Measurements from ENCODE around the gene CLDN18.

The CLDN18 gene

DNA sequence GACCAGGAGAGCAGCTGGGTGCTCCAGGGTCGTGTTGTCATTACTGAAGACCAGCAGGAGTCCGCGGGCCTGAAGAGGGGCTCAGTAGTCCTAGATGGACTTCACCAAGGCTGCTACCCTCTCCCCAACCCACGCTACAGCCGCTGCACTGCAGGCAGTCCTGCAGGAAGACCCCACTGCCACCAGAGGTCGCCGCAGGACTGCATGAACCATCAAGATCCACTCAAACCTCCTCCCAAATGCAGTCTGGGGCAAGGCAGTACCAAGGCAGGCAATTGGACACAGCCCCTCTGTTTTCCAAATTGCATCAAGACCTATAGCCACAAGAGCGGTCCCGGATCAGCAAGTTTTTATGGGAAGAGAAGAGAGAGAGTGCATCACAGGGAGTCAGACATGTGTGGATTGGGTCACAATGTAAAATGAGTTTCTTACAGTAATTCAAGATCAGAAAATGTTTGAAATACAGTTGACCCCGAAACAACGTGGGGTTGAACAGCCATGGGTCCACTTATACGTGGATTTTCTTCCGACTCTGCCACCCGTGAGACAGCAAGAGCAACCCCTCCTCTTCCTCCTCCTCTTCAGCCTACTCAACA, 58.7 kb downstream of the CLDN18 start:
- Histone ChIP-seq H2AFZ (ENCODE audit: low read length) (no peak overlapping the region), H3F3A (ENCODE audit: insufficient read depth, low read length) (no peaks in the 10 kb centered on the region), H3K27me3 (ENCODE audit: insufficient read depth, low read length) (no peaks in the 10 kb centered on the region), H3K4me3 (ENCODE audit: low read depth, low read length, poor library complexity, severe bottlenecking) (no peak overlapping the region), H3K9ac (ENCODE audit: low read length) (no peak overlapping the region), H3K4me2 (ENCODE audit: low read length) (no peak overlapping the region), H3K9me3 (ENCODE audit: low read length) (no peaks in the 10 kb centered on the region), H3K9me2 (ENCODE audit: low read depth, low read length) (no peaks in the 10 kb centered on the region), H3K36me3 (ENCODE audit: insufficient read depth, low read length) (no peaks in the 10 kb centered on the region), H3K4me1 (ENCODE audit: insufficient read depth, low read length, severe bottlenecking) (no peaks in the 10 kb centered on the region), H4K20me1 (ENCODE audit: insufficient read depth, low read length) (no peaks in the 10 kb centered on the region), H3K79me2 (ENCODE audit: insufficient read depth, low read length) (no peaks in the 10 kb centered on the region), H3K27ac (ENCODE audit: low read depth, low read length, poor library complexity, severe bottlenecking) (no peak overlapping the region)
- TF ChIP-seq, protein P1, sequence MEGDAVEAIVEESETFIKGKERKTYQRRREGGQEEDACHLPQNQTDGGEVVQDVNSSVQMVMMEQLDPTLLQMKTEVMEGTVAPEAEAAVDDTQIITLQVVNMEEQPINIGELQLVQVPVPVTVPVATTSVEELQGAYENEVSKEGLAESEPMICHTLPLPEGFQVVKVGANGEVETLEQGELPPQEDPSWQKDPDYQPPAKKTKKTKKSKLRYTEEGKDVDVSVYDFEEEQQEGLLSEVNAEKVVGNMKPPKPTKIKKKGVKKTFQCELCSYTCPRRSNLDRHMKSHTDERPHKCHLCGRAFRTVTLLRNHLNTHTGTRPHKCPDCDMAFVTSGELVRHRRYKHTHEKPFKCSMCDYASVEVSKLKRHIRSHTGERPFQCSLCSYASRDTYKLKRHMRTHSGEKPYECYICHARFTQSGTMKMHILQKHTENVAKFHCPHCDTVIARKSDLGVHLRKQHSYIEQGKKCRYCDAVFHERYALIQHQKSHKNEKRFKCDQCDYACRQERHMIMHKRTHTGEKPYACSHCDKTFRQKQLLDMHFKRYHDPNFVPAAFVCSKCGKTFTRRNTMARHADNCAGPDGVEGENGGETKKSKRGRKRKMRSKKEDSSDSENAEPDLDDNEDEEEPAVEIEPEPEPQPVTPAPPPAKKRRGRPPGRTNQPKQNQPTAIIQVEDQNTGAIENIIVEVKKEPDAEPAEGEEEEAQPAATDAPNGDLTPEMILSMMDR (IDR thresholded peaks at IDR 0.05; ENCODE audit: low read length): peak; percentile 99
- TF ChIP-seq EZH2 (IDR thresholded peaks at IDR 0.05; ENCODE audit: borderline replicate concordance, low read length): no peak

DNA sequence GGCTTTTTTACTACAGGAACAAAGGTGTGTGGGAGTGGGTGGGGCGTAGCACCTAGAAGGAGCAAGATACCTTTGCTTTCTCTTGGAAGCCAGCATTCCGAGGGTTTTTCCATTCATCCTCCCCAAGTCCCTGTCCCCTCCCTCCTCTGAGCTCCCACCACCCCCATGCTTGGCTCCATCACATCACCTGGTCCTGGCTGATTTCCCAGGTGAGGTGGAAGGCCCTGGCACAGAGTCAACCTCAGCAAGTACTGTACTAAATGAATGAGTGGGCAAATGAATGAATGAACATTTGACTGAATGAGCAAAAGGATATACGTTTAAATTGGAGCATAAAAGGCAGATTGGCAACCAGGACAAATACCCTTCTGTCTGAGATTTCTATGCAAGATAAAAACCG, 60.0 kb downstream of the CLDN18 start:
- Histone ChIP-seq H3K27ac (ENCODE audit: low read depth, low read length, poor library complexity, severe bottlenecking) (no peak overlapping the region), H3K4me3 (ENCODE audit: low read depth, low read length, poor library complexity, severe bottlenecking) (no peak overlapping the region), H3K9me2 (ENCODE audit: low read depth, low read length) (no peaks in the 10 kb centered on the region), H3K9me3 (ENCODE audit: low read length) (no peaks in the 10 kb centered on the region), H3K9ac (ENCODE audit: low read length) (no peak overlapping the region), H3K27me3 (ENCODE audit: insufficient read depth, low read length) (no peaks in the 10 kb centered on the region), H3K36me3 (ENCODE audit: insufficient read depth, low read length) (no peaks in the 10 kb centered on the region), H3K4me1 (ENCODE audit: insufficient read depth, low read length, severe bottlenecking) (no peaks in the 10 kb centered on the region), H3K79me2 (ENCODE audit: insufficient read depth, low read length) (no peaks in the 10 kb centered on the region), H4K20me1 (ENCODE audit: insufficient read depth, low read length) (no peaks in the 10 kb centered on the region), H2AFZ (ENCODE audit: low read length) (no peak overlapping the region), H3F3A (ENCODE audit: insufficient read depth, low read length) (no peaks in the 10 kb centered on the region), H3K4me2 (ENCODE audit: low read length) (no peak overlapping the region)
- TF ChIP-seq EZH2 (IDR thresholded peaks at IDR 0.05; ENCODE audit: borderline replicate concordance, low read length): no peak
- TF ChIP-seq, protein P1 (IDR thresholded peaks at IDR 0.05; ENCODE audit: low read length): no peak

GRCh38 chr3:138072796-138073195, 62.8 kb downstream of the CLDN18 start:
- no peak overlapping the region for H3K9ac ChIP-seq (ENCODE audit: low read length)

More at GRCh38 chr3:138072796-138073195, 62.8 kb downstream of the CLDN18 start:
- Histone ChIP-seq H2AFZ (ENCODE audit: low read length) (no peak overlapping the region), H3F3A (ENCODE audit: insufficient read depth, low read length) (no peaks in the 10 kb centered on the region), H3K9me3 (ENCODE audit: low read length) (no peaks in the 10 kb centered on the region), H3K36me3 (ENCODE audit: insufficient read depth, low read length) (no peaks in the 10 kb centered on the region), H3K9me2 (ENCODE audit: low read depth, low read length) (no peaks in the 10 kb centered on the region), H4K20me1 (ENCODE audit: insufficient read depth, low read length) (no peaks in the 10 kb centered on the region), H3K79me2 (ENCODE audit: insufficient read depth, low read length) (no peaks in the 10 kb centered on the region), H3K4me3 (ENCODE audit: low read depth, low read length, poor library complexity, severe bottlenecking) (no peak overlapping the region), H3K27ac (ENCODE audit: low read depth, low read length, poor library complexity, severe bottlenecking) (no peak overlapping the region), H3K27me3 (ENCODE audit: insufficient read depth, low read length) (no peaks in the 10 kb centered on the region), H3K4me2 (ENCODE audit: low read length) (no peak overlapping the region), H3K4me1 (ENCODE audit: insufficient read depth, low read length, severe bottlenecking) (no peaks in the 10 kb centered on the region)
- no peak for TF ChIP-seq EZH2 (IDR thresholded peaks at IDR 0.05; ENCODE audit: borderline replicate concordance, low read length)
- TF ChIP-seq, protein P1 (IDR thresholded peaks at IDR 0.05; ENCODE audit: low read length): no peak
